Measurements from ENCODE around the gene EGLN1.

GRCh38 chr1:231355171-231355570 lies 66.9 kb downstream of the EGLN1 start:
- TF ChIP-seq CTCF (IDR thresholded peaks at IDR 0.05; ENCODE audit: borderline replicate concordance, extremely low read depth, low read length, poor library complexity, severe bottlenecking) (no peak), EZH2 (IDR thresholded peaks at IDR 0.05; ENCODE audit: borderline replicate concordance, low read depth, low read length, severe bottlenecking) (no peak)

All from DND-41 (cell line).